Brain microvascular endothelial cell (primary cell): Measurements from ENCODE around the gene CHCHD4.
"Not testable (repeated sequence)": the region's sequence is repeated elsewhere in the genome, so short reads cannot be mapped to it uniquely, and the experiment has no call there.

Source experiments
- DNase-seq: peaks from one replicate; pipeline ENCODE4 v3.0.0-alpha.2; 2020
- H3K27ac ChIP-seq: fragments of 250-450 bp; sonication (Bioruptor Pico); 2 replicates; pipeline ENCODE4 v1.5.1; 2020; ENCODE audit warnings: mild to moderate bottlenecking, moderate library complexity
- H3K27me3 ChIP-seq: fragments of 250-450 bp; sonication (Bioruptor Pico); replicated peaks from 2 replicates; pipeline ENCODE4 v1.5.1; 2020; ENCODE audit warnings: mild to moderate bottlenecking
- H3K36me3 ChIP-seq: fragments of 250-450 bp; sonication (Bioruptor Pico); replicated peaks from 2 replicates; pipeline ENCODE4 v1.5.1; 2020; ENCODE audit warnings: mild to moderate bottlenecking
- H3K4me3 ChIP-seq: 2 replicates; pipeline ENCODE4 v1.5.1; 2011; ENCODE audit warnings: low read depth, mild to moderate bottlenecking, control low read depth, low read length, moderate library complexity
- CTCF ChIP-seq: IDR thresholded peaks from 2 replicates; pipeline ENCODE4 v1.5.1; 2011; ENCODE audit warnings: low read depth, mild to moderate bottlenecking, moderate library complexity, low read length, control low read depth, inconsistent platforms; ENCODE audit errors: missing control alignments
- in situ Hi-C: cut with HindIII; loops from 2 replicates; pipeline ENCODE4 v1.10.0; 2017; ENCODE audit warnings: low sequenced_read_pairs, low pct_ligation_motif_present

CHCHD4 gene

DNA sequence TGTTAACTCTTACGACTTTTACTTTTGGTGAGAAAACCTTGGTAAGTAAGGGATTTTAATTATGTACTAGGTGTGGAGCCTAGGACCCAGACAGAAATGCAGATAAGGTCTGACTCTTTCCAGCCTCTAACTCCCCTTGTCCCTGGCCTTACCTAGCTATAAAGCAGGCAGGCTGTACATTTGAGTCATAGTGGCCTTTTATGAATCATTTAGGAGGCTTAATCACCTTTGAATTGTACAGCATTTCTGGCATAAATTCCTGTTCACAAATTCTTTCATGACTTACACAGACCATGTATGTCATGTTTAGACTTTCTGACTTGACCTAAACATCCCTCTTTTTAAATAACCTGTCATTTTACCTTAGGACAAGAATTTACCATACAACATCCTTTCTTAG is 47.4 kb downstream of the CHCHD4 start:
- no peak for TF ChIP-seq CTCF
- Histone ChIP-seq H3K36me3 (no peaks in the 10 kb centered on the region), H3K27me3 (no peaks in the 10 kb centered on the region), H3K27ac (no peak overlapping the region), H3K4me3 (no peak overlapping the region)
- in situ Hi-C loops: no loop called here
- no peak for DNase-seq

- H3K4me3 ChIP-seq, H3K27ac ChIP-seq, H3K36me3 ChIP-seq, DNase-seq, in situ Hi-C loops, H3K27me3 ChIP-seq: not testable (repeated sequence)
These were observed 49.4 kb downstream of the CHCHD4 start for GRCh38 chr3:14075233-14075632.

DNA sequence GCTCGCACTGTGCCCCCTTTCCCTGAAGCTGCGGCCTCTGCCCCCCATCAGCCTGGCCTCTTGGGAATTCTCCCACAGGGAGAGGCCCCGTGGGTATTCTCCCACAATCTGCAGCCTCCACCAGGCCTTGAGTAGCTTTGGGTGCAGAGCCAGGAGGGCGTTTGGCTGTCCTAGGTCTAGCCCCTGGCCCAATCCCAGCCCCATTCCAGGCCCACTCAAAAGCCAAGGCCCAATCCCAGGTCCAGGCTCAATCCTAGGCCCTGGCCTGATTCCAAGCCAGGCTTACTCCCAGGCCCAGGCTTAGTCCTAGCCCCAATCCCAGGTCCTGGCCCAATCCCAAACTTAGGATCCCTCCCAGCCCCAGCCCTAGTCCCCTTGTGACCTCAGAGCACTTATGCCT is 59.8 kb downstream of the CHCHD4 start:
- Histone ChIP-seq H3K27me3 (no peaks in the 10 kb centered on the region), H3K36me3 (no peaks in the 10 kb centered on the region), H3K4me3 (no peak overlapping the region), H3K27ac (no peak overlapping the region)
- no peak for DNase-seq
- TF ChIP-seq CTCF: no peak
- in situ Hi-C loops: no loop called here

DNA sequence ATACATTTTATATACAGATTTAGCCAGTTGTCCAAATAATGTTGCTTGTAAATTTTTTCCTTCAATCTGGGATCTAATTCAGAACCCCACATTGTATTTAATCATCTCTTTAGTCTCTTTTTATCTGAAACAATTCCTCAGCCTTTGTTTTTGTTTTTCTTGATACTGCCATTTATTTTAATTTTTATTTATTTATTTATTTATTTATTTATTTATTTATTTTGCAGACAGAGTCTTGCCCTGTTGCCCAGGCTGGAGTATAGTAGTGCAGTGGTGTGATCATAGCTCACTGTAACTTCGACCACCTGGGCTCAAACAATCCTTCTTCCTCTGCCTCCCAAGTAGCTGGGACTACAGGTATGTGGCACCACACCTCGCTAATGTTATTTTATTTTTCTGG is 61.5 kb downstream of the CHCHD4 start:
- H3K4me3 ChIP-seq: no peak overlapping the region
- in situ Hi-C loops: no loop called here
- DNase-seq: no peak

More for the DNA sequence above, 61.5 kb downstream of the CHCHD4 start:
- H3K27me3 ChIP-seq: no peaks in the 10 kb centered on the region
- H3K27ac ChIP-seq: no peak overlapping the region
- no peaks in the 10 kb centered on the region for H3K36me3 ChIP-seq
- no peak for TF ChIP-seq CTCF
